ENCODE data around the gene UPP1.

The UPP1 gene

GRCh38 chr7:48099781-48100180 lies 10.7 kb downstream of the UPP1 start:
- Histone ChIP-seq H3K9me3 (ENCODE audit: control insufficient read depth in 2 of 2, low read length in 2 of 2) (no peaks in the 10 kb centered on the region), H3K9ac (ENCODE audit: low read length in 2 of 2) (no peak overlapping the region), H3K4me1 (ENCODE audit: control insufficient read depth, insufficient read depth, low read length) (no peaks in the 10 kb centered on the region), H3K27ac (ENCODE audit: low read length) (no peak overlapping the region), H3K36me3 (ENCODE audit: control insufficient read depth in 2 of 2, insufficient read depth in 2 of 2, low read length in 2 of 2) (peaks cover 14 to 26% of the 10 kb centered on the region in 2 donors), H3K4me3 (ENCODE audit: low read length in 2 of 2) (no peak overlapping the region), H3K27me3 (ENCODE audit: control insufficient read depth in 1 of 2, insufficient read depth in 2 of 2, low read length in 2 of 2) (no peaks in the 10 kb centered on the region)

GRCh38 chr7:48101352-48101751 lies 12.3 kb downstream of the UPP1 start:
- Histone ChIP-seq H3K4me1 (ENCODE audit: control insufficient read depth, insufficient read depth, low read length) (no peaks in the 10 kb centered on the region), H3K36me3 (ENCODE audit: control insufficient read depth in 2 of 2, insufficient read depth in 2 of 2, low read length in 2 of 2) (peaks cover 17 to 24% of the 10 kb centered on the region in 2 donors), H3K27ac (ENCODE audit: low read length) (no peak overlapping the region), H3K27me3 (ENCODE audit: control insufficient read depth in 1 of 2, insufficient read depth in 2 of 2, low read length in 2 of 2) (no peaks in the 10 kb centered on the region), H3K4me3 (ENCODE audit: low read length in 2 of 2) (no peak overlapping the region), H3K9ac (ENCODE audit: low read length in 2 of 2) (no peak overlapping the region), H3K9me3 (ENCODE audit: control insufficient read depth in 2 of 2, low read length in 2 of 2) (no peaks in the 10 kb centered on the region)

GRCh38 chr7:48101968-48102367 lies 12.9 kb downstream of the UPP1 start:
- H3K9me3 ChIP-seq (ENCODE audit: control insufficient read depth in 2 of 2, low read length in 2 of 2) = no peaks in the 10 kb centered on the region
- H3K27ac ChIP-seq (ENCODE audit: low read length) = no peak overlapping the region
- H3K27me3 ChIP-seq (ENCODE audit: control insufficient read depth in 1 of 2, insufficient read depth in 2 of 2, low read length in 2 of 2) = no peaks in the 10 kb centered on the region
- no peaks in the 10 kb centered on the region for H3K4me1 ChIP-seq (ENCODE audit: control insufficient read depth, insufficient read depth, low read length)
- H3K4me3 ChIP-seq (ENCODE audit: low read length in 2 of 2) = no peak overlapping the region
- H3K36me3 ChIP-seq (ENCODE audit: control insufficient read depth in 2 of 2, insufficient read depth in 2 of 2, low read length in 2 of 2) = peaks cover 21 to 27% of the 10 kb centered on the region in 2 donors
- no peak overlapping the region for H3K9ac ChIP-seq (ENCODE audit: low read length in 2 of 2)

GRCh38 chr7:48102530-48102929 lies 13.5 kb downstream of the UPP1 start:
- H3K27ac ChIP-seq (ENCODE audit: low read length) = no peak overlapping the region
- H3K4me3 ChIP-seq (ENCODE audit: low read length in 2 of 2) = no peak overlapping the region
- H3K4me1 ChIP-seq (ENCODE audit: control insufficient read depth, insufficient read depth, low read length) = no peaks in the 10 kb centered on the region
- H3K36me3 ChIP-seq (ENCODE audit: control insufficient read depth in 2 of 2, insufficient read depth in 2 of 2, low read length in 2 of 2) = peaks cover 22 to 29% of the 10 kb centered on the region in 2 donors
- H3K9ac ChIP-seq (ENCODE audit: low read length in 2 of 2) = no peak overlapping the region
- no peaks in the 10 kb centered on the region for H3K27me3 ChIP-seq (ENCODE audit: control insufficient read depth in 1 of 2, insufficient read depth in 2 of 2, low read length in 2 of 2)
- H3K9me3 ChIP-seq (ENCODE audit: control insufficient read depth in 2 of 2, low read length in 2 of 2) = no peaks in the 10 kb centered on the region

- Histone ChIP-seq H3K9me3 (ENCODE audit: control insufficient read depth in 2 of 2, low read length in 2 of 2) (no peaks in the 10 kb centered on the region), H3K27me3 (ENCODE audit: control insufficient read depth in 1 of 2, insufficient read depth in 2 of 2, low read length in 2 of 2) (no peaks in the 10 kb centered on the region), H3K36me3 (ENCODE audit: control insufficient read depth in 2 of 2, insufficient read depth in 2 of 2, low read length in 2 of 2) (peaks cover 27 to 33% of the 10 kb centered on the region in 2 donors), H3K27ac (ENCODE audit: low read length) (no peak overlapping the region), H3K4me1 (ENCODE audit: control insufficient read depth, insufficient read depth, low read length) (no peaks in the 10 kb centered on the region), H3K9ac (ENCODE audit: low read length in 2 of 2) (no peak overlapping the region), H3K4me3 (ENCODE audit: low read length in 2 of 2) (no peak overlapping the region)
Measured at GRCh38 chr7:48105045-48105444, 16.0 kb downstream of the UPP1 start.

- no peak overlapping the region for H3K9ac ChIP-seq (ENCODE audit: low read length in 2 of 2)
- no peaks in the 10 kb centered on the region for H3K4me1 ChIP-seq (ENCODE audit: control insufficient read depth, insufficient read depth, low read length)
- no peak overlapping the region for H3K27ac ChIP-seq (ENCODE audit: low read length)
- H3K27me3 ChIP-seq (ENCODE audit: control insufficient read depth in 1 of 2, insufficient read depth in 2 of 2, low read length in 2 of 2) = no peaks in the 10 kb centered on the region
- H3K9me3 ChIP-seq (ENCODE audit: control insufficient read depth in 2 of 2, low read length in 2 of 2) = no peaks in the 10 kb centered on the region
- H3K36me3 ChIP-seq (ENCODE audit: control insufficient read depth in 2 of 2, insufficient read depth in 2 of 2, low read length in 2 of 2) = peaks cover 22 to 30% of the 10 kb centered on the region in 2 donors
- H3K4me3 ChIP-seq (ENCODE audit: low read length in 2 of 2) = no peak overlapping the region
Measured at GRCh38 chr7:48106906-48107659, 18.0 kb downstream of the UPP1 start.

GRCh38 chr7:48107926-48108472 lies 18.9 kb downstream of the UPP1 start:
- no peak overlapping the region for H3K27ac ChIP-seq (ENCODE audit: low read length)
- H3K9me3 ChIP-seq (ENCODE audit: control insufficient read depth in 2 of 2, low read length in 2 of 2) = no peaks in the 10 kb centered on the region
- H3K4me3 ChIP-seq (ENCODE audit: low read length in 2 of 2) = no peak overlapping the region
- no peak overlapping the region for H3K9ac ChIP-seq (ENCODE audit: low read length in 2 of 2)
- no peaks in the 10 kb centered on the region for H3K4me1 ChIP-seq (ENCODE audit: control insufficient read depth, insufficient read depth, low read length)
- no peaks in the 10 kb centered on the region for H3K27me3 ChIP-seq (ENCODE audit: control insufficient read depth in 1 of 2, insufficient read depth in 2 of 2, low read length in 2 of 2)
- peaks cover 17 to 23% of the 10 kb centered on the region in 2 donors for H3K36me3 ChIP-seq (ENCODE audit: control insufficient read depth in 2 of 2, insufficient read depth in 2 of 2, low read length in 2 of 2)

GRCh38 chr7:48108959-48109847 lies 20.1 kb downstream of the UPP1 start:
- H3K4me3 ChIP-seq (ENCODE audit: low read length in 2 of 2) = no peak overlapping the region
- no peak overlapping the region for H3K27ac ChIP-seq (ENCODE audit: low read length)
- H3K9me3 ChIP-seq (ENCODE audit: control insufficient read depth in 2 of 2, low read length in 2 of 2) = no peaks in the 10 kb centered on the region
- peaks cover 12 to 19% of the 10 kb centered on the region in 2 donors for H3K36me3 ChIP-seq (ENCODE audit: control insufficient read depth in 2 of 2, insufficient read depth in 2 of 2, low read length in 2 of 2)
- H3K27me3 ChIP-seq (ENCODE audit: control insufficient read depth in 1 of 2, insufficient read depth in 2 of 2, low read length in 2 of 2) = no peaks in the 10 kb centered on the region
- no peak overlapping the region for H3K9ac ChIP-seq (ENCODE audit: low read length in 2 of 2)
- no peaks in the 10 kb centered on the region for H3K4me1 ChIP-seq (ENCODE audit: control insufficient read depth, insufficient read depth, low read length)

- Histone ChIP-seq H3K27ac (ENCODE audit: low read length) (no peak overlapping the region), H3K9ac (ENCODE audit: low read length in 2 of 2) (no peak overlapping the region)
Measured at GRCh38 chr7:48109848-48110663, 21.0 kb downstream of the UPP1 start.

GRCh38 chr7:48110868-48111267 lies 21.8 kb downstream of the UPP1 start:
- Histone ChIP-seq H3K9me3 (ENCODE audit: control insufficient read depth in 2 of 2, low read length in 2 of 2) (no peaks in the 10 kb centered on the region), H3K27ac (ENCODE audit: low read length) (no peak overlapping the region), H3K4me3 (ENCODE audit: low read length in 2 of 2) (no peak overlapping the region), H3K27me3 (ENCODE audit: control insufficient read depth in 1 of 2, insufficient read depth in 2 of 2, low read length in 2 of 2) (no peaks in the 10 kb centered on the region), H3K36me3 (ENCODE audit: control insufficient read depth in 2 of 2, insufficient read depth in 2 of 2, low read length in 2 of 2) (peaks cover 12 to 15% of the 10 kb centered on the region in 2 donors), H3K4me1 (ENCODE audit: control insufficient read depth, insufficient read depth, low read length) (no peaks in the 10 kb centered on the region), H3K9ac (ENCODE audit: low read length in 2 of 2) (no peak overlapping the region)

More at GRCh38 chr7:48109848-48110663, 21.0 kb downstream of the UPP1 start:
- Histone ChIP-seq H3K4me3 (ENCODE audit: low read length in 2 of 2) (no peak overlapping the region), H3K9me3 (ENCODE audit: control insufficient read depth in 2 of 2, low read length in 2 of 2) (no peaks in the 10 kb centered on the region), H3K36me3 (ENCODE audit: control insufficient read depth in 2 of 2, insufficient read depth in 2 of 2, low read length in 2 of 2) (peaks cover 12 to 16% of the 10 kb centered on the region in 2 donors), H3K27me3 (ENCODE audit: control insufficient read depth in 1 of 2, insufficient read depth in 2 of 2, low read length in 2 of 2) (no peaks in the 10 kb centered on the region), H3K4me1 (ENCODE audit: control insufficient read depth, insufficient read depth, low read length) (no peaks in the 10 kb centered on the region)

Data from stomach smooth muscle (tissue), 2 donors.